ENCODE measurements around the gene TSPAN13.

DNA sequence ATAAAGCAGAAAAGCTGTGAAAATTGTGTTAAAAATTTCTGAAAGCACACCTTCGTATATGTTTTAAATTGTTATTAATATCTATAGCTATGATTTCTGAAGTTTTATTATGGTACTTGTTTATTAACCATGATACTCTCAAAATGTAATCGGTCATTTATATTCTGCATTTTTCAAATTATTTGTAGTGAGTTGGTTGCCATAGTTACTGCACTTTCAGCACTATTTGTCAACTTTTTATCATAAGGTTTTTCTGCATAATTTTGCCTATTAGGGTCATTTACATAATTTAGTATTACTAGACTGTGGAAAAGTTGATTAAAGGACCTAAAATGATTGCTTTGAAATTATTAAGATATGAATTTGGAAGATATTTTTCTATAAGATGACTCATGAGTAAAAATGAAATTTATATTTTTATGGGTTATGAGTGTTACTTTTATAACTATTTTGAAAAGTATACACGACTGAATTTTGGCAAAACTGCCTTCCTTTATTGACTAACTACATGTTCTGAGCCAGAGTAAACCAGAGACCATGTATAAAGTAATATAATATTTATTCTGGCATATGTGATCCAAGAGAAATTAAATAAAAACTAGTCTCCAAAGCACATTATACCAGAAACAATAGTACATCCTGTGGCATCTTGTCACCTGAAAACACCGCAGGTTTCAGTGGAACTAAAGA, 59.1 kb downstream of the TSPAN13 start:
- TF ChIP-seq, protein P1, sequence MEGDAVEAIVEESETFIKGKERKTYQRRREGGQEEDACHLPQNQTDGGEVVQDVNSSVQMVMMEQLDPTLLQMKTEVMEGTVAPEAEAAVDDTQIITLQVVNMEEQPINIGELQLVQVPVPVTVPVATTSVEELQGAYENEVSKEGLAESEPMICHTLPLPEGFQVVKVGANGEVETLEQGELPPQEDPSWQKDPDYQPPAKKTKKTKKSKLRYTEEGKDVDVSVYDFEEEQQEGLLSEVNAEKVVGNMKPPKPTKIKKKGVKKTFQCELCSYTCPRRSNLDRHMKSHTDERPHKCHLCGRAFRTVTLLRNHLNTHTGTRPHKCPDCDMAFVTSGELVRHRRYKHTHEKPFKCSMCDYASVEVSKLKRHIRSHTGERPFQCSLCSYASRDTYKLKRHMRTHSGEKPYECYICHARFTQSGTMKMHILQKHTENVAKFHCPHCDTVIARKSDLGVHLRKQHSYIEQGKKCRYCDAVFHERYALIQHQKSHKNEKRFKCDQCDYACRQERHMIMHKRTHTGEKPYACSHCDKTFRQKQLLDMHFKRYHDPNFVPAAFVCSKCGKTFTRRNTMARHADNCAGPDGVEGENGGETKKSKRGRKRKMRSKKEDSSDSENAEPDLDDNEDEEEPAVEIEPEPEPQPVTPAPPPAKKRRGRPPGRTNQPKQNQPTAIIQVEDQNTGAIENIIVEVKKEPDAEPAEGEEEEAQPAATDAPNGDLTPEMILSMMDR (IDR thresholded peaks at IDR 0.05) = no peak
- TF ChIP-seq POLR2A (IDR thresholded peaks at IDR 0.05) = no peak

Measured in thyroid gland (tissue), 4 donors.